GM18507 (cell line): ENCODE data around the gene DDN.

Experiments
- DNase-seq: peaks from one replicate; pipeline ENCODE4 v3.0.0; 2011; ENCODE audit warnings: low read depth; ENCODE audit not compliant: insufficient read length; ENCODE audit errors: extremely low spot score
- FAIRE-seq: peaks from 2 replicates; lab custom pipeline; 2011; peaks lifted over from hg19 to GRCh38; lab: Jason Lieb, UNC

Gene DDN

GRCh38 chr12:49032679-49033447, 33.7 kb upstream of the DDN start:
- no peak for DNase-seq
- no peak for FAIRE-seq

DNA sequence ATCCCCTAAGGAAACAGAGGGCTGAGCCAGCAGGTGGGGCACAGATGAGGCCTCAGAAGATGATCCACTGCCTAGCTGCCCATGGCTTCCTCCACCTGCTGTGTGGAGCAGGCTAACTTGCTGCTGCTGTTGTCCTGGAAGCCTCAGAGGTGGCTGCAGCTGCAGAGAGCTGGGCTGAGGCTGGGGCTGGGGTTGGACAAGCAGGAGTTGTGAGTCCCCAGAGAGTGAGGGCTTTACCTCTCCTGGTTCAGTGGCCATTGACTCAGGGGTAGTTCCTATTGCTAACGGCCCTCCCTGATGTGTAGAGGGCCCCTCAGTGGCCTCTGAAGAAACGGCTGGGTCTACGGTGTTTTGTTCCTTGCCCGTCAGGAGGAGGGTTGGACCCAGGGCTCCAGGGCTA, 33.1 kb upstream of the DDN start:
- no peak for FAIRE-seq
- no peak for DNase-seq

DNA sequence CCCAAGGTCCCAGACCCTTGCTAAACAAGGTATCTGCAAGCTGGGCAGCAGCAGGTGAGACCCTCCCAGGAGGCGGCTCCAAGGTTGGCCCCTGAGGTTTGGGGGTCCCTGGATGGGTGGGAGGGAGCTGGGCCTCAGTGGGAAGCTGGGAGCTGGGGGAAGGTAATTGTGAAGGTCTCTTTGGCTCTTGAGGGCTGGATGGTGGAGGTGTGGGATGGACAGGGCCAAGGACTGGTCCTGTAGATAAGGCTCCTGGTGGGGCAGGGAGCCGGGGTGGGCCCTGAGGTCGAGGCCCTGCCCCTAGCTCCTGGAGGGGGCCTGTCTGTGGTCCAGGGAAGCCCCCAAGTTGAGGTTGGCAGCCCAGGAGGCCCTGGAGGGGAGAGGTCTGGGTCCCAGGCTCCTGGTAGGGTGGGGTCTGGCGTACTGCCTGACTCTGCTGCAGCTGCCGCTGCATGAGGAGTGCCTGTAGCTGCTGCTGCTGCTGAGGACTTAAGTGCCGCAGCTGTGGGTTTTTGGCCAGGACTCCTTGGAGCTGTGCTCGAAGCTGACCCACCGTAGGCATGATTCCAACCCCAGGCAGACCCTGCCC, 32.5 kb upstream of the DDN start:
- DNase-seq (no peak), FAIRE-seq (no peak)

- DNase-seq (no peak), FAIRE-seq (no peak)
These were observed 31.8 kb upstream of the DDN start for GRCh38 chr12:49030714-49031572.

GRCh38 chr12:49030119-49030518, 30.9 kb upstream of the DDN start:
- DNase-seq, result no peak
- no peak for FAIRE-seq

DNA sequence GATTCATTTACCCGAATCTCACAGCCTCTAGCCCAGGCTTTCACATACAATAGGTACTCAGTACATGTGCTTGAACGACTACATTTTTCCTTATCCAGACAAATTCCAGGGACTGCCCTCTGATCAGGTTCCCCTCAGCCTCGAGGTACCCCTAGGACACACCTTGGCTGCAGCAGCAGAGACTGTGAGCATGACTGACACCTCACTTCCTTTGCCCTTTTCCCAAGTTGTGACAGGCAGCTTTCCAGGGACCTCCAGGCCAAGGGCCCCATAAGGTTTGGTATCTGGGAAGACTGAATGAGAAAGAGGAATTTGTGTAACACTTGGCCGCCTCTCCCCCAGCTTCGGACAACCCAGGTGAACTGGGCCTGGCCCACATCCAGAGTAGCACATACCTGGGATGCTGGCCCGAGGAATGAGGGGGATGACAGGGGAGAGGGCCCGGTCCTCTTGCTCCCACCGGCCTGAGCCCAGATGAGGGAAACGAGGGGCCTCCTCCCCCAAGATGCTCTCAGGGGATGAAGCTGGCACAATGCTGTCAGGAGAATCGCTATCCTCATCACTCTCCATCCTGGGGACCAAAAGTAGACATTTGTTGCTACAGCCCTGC, 29.6 kb upstream of the DDN start:
- no peak for FAIRE-seq

GRCh38 chr12:49027846-49028555, 28.8 kb upstream of the DDN start:
- FAIRE-seq, result no peak

More for the DNA sequence above, 29.6 kb upstream of the DDN start:
- DNase-seq, result no peak

GRCh38 chr12:49026678-49027480, 27.7 kb upstream of the DDN start:
- no peak for FAIRE-seq

More at GRCh38 chr12:49027846-49028555, 28.8 kb upstream of the DDN start:
- no peak for DNase-seq

GRCh38 chr12:49026101-49026500, 26.9 kb upstream of the DDN start:
- no peak for DNase-seq
- FAIRE-seq, result no peak

More at GRCh38 chr12:49026678-49027480, 27.7 kb upstream of the DDN start:
- no peak for DNase-seq

- no peak for DNase-seq
- no peak for FAIRE-seq
These were observed 26.3 kb upstream of the DDN start for GRCh38 chr12:49025463-49025862.

DNA sequence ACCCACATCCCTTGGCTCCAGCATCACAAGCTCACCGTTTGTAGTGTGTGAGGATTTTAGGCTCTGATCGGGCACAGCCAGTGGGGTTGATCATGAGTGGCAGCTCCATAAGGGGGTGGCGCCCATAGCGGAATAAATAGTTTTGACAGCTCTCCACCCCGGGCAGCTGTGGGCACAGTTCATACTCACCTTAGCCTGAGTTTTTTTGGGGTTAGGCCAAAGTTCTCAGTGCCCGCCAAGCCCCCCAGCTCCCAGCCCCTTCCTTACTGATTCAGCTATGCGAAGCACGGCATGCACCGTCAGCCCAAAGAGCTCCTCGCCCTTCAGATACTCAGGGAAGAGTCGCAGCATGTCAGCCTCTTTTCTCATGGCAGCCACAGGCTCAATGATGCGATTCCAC, 25.4 kb upstream of the DDN start:
- FAIRE-seq, result no peak
- DNase-seq, result no peak

- no peak for FAIRE-seq
- no peak for DNase-seq
These were observed 24.6 kb upstream of the DDN start for GRCh38 chr12:49023812-49024211.

GRCh38 chr12:49022558-49023178, 23.5 kb upstream of the DDN start:
- FAIRE-seq, result no peak
- DNase-seq, result no peak

DNA sequence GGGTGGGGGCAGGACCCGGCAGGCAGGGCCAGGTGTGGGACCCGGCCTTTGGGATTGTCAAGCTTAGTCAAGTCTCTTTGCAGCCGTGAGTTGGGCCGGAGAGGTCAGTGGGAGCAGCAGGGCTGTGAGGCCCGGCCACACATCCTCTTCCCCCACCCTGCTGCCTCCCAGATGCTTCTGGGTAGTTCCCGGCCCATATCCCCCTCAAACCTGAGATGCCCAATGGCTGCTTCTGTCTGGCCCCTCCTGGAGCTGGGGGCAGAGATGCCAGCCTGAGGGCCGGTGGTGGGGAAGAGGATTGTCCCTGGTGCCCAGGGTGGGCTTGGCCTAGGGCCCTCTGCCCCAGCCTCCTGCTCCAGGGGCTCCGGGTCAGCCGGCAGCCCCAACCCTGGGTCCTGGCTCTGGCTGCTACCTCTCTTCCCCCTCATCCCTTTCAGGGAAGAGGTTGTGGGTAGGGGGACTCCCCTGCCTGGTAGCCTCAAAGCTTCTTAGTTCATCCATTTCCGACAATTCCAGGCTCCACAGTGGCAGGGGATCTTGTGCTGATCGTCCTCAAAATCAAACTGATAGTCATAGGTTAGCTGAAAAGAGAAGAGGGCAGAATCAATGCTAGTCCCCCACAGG, 22.2 kb upstream of the DDN start:
- DNase-seq, result no peak
- no peak for FAIRE-seq

- DNase-seq (no peak), FAIRE-seq (no peak)
These were observed 21.3 kb upstream of the DDN start for GRCh38 chr12:49020441-49020840.

DNA sequence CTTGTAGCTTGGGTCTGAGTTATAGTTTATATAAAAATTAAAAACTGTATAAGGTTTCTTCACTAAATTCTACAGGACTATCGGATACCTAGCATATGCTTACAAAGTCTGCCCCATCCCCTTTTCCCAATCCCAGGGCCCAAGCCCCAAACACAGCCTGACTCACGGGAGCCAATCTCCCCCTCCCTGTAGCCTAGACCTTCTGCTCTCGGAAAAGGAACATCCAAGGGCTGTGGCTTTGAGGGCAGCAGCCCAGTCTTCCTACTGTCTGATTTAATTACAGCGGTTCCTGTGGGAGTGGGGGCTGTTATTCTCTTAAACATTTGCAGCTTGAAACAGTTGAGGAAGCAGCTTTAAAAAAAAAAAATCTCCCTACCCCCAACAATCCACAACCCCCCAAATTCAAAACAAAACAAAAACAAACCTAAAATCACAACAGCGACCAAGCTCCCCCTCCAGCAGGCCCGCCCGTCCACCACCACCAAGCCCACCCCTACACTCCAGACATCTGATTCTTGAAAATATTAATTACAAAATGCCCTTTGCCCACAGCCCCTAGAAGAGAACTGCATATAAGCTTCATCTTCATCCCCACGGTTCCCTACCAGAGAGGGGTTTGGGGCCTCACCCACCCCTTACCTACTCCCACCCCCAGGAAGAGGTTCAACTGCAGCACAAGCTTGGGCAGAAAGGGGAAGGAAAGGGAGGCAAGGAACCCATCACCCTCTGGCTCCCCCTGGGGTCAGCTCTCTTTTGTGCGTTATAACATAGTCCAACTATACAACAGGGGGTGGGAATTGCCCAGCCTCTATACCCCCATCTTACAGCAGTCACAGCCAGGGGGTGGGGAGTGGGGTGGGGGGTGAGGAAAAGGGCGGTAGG, 20.5 kb upstream of the DDN start:
- FAIRE-seq (no peak), DNase-seq (no peak)

GRCh38 chr12:49019120-49019430, 19.9 kb upstream of the DDN start:
- FAIRE-seq (no peak), DNase-seq (no peak)
